ENCODE data around the gene ST6GALNAC3.

The ST6GALNAC3 gene

DNA sequence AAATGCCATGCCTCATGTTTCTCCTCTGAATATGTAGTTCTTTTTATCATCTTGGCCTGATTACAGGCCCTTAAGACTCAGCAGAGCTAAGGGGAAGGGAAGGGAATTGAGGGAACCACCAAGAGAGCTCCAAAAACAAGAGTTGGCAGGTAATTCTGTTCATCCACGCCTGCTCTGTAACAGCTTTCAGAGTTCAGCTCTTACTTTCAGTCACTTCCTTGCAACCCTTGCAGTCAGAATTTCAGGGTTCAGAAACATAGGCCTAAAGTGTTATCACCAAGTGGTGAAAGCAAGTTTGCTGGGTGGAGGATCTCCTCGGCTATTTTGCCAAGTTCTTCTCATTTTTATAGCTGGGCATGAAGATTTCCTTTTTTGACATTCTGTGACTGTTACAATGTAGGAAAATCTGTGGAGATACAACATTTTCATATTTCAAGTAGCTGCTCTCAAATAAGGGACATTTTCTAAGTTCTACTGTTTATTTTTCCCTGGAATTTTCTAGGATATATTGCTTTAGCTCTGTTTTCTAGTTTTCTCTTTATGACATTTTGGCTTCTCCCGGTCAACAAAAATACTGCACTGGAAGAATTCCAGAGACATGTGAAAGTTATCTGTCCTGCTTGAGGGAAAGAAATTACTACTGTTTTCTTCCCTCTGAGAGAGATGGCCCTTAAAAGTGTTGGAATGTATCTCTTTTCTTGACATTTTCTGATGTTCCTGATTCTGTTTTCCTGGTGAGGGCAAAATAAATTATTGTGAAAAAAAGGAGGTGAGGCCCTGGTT, 540.9 kb downstream of the ST6GALNAC3 start:
- no peak for DNase-seq
- no peak overlapping the region for H3K4me3 ChIP-seq
- TF ChIP-seq, protein P1, sequence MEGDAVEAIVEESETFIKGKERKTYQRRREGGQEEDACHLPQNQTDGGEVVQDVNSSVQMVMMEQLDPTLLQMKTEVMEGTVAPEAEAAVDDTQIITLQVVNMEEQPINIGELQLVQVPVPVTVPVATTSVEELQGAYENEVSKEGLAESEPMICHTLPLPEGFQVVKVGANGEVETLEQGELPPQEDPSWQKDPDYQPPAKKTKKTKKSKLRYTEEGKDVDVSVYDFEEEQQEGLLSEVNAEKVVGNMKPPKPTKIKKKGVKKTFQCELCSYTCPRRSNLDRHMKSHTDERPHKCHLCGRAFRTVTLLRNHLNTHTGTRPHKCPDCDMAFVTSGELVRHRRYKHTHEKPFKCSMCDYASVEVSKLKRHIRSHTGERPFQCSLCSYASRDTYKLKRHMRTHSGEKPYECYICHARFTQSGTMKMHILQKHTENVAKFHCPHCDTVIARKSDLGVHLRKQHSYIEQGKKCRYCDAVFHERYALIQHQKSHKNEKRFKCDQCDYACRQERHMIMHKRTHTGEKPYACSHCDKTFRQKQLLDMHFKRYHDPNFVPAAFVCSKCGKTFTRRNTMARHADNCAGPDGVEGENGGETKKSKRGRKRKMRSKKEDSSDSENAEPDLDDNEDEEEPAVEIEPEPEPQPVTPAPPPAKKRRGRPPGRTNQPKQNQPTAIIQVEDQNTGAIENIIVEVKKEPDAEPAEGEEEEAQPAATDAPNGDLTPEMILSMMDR (IDR thresholded peaks at IDR 0.05) = no peak
- H3K27ac ChIP-seq = no peak overlapping the region
- intact Hi-C loops (cut with DNase I; ENCODE audit: low total_unique reads) = no loop called here
- H3K4me1 ChIP-seq = no peaks in the 10 kb centered on the region
- H3K9me3 ChIP-seq = no peaks in the 10 kb centered on the region
- H3K27me3 ChIP-seq = no peaks in the 10 kb centered on the region
- H3K36me3 ChIP-seq = no peaks in the 10 kb centered on the region

DNA sequence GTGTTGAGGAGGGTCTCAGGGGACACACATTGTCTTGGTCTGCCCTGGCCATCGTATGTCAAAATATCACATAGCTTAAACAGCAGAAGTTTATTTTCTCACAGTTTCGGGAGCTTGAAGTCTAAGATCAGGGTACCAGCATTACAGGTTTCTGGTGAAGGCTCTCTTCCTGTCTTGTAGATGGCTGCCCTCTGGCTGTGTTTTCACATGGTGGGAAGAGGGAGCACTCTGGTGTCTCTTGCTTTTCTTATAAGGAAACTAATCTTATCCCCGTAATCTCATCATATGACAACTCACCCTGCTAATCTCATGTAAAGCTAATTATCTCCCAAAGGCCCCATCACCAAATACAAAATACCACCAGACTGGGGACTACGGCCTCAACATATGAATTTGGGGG, 545.8 kb downstream of the ST6GALNAC3 start:
- intact Hi-C loops (cut with DNase I; ENCODE audit: low total_unique reads) = no loop called here
- TF ChIP-seq, protein P1 (IDR thresholded peaks at IDR 0.05) = no peak
- H3K27ac ChIP-seq = no peak overlapping the region
- no peak for DNase-seq
- H3K9me3 ChIP-seq = no peaks in the 10 kb centered on the region
- no peak overlapping the region for H3K4me3 ChIP-seq
- no peaks in the 10 kb centered on the region for H3K4me1 ChIP-seq
- no peaks in the 10 kb centered on the region for H3K36me3 ChIP-seq
- no peaks in the 10 kb centered on the region for H3K27me3 ChIP-seq

DNA sequence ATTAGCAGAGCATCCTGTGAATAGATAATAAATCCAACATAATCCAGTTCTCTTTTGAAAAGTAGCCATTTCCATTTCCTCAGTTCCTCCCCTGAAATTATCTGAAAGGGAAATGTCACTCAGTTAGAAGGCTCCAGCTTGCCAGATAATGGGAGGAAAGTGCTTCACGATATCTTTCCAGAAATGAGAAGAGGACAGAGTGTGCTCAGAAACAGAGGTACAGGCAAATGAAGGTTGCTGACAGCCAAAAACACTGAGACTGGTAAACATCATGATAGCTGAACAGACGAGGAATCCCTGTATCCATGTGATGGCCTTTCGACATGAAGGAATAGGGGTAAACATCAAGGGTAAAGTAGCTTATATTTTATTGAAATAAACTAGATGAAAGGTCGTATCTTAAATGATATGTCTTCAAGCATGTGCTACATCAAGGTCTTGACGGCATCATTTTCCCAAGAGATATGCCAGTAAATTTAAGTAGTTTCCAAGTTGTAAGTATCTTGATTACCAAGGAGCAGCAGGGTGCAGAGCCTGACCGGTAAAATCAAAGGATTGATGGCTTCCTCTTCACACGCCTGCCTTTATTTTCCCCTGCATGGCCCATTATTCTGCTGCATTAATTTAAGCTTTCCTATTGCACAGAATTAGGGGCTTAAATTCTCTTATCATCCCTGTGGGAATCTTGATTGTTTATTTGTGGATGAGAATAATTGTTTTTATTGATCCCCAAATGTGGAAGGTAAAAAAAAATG, 548.4 kb downstream of the ST6GALNAC3 start:
- no peaks in the 10 kb centered on the region for H3K4me1 ChIP-seq
- TF ChIP-seq, protein P1 (IDR thresholded peaks at IDR 0.05) = no peak
- no peak overlapping the region for H3K27ac ChIP-seq
- H3K27me3 ChIP-seq = no peaks in the 10 kb centered on the region
- intact Hi-C loops (cut with DNase I; ENCODE audit: low total_unique reads) = no loop called here
- H3K4me3 ChIP-seq = no peak overlapping the region
- H3K36me3 ChIP-seq = no peaks in the 10 kb centered on the region
- no peak for DNase-seq
- no peaks in the 10 kb centered on the region for H3K9me3 ChIP-seq

DNA sequence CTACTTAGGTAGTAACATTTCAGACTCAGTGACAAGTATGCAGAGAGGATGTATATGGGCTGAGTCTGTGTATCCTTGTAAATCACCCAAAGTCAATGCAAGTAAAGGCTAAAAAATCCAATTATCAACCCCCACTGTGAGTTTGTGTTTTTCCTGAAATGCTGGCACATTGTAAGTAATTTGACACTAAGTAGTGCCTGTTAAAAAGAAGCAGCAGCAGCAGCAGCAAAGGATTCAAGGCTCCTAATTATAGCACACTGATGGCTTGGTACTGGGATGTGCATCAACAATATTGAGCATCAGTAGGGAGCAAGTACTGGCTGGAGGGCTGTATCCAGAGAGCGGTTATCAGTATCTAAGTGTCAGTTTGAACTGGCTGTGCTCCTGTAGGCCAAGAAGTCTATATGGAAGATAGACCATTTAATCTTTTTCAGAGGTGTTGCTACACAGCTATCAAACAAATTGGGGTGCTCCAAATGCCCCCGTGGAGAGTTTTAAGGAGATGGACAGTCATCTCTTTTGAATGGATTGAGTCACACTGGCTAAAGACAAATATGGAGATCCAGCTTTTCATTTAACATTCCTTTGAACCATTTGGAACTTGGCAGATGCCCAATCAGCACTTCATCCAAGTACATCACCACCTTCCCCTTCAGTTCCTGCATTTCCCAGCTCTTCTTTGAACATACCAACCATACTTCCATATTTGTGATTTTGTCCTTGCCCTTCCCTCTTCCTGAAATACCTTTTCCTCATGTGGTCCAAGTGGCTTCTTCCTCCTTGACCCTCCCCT, 551.5 kb downstream of the ST6GALNAC3 start:
- Histone ChIP-seq H3K9me3 (no peaks in the 10 kb centered on the region), H3K4me3 (no peak overlapping the region), H3K4me1 (no peaks in the 10 kb centered on the region), H3K36me3 (no peaks in the 10 kb centered on the region), H3K27ac (no peak overlapping the region), H3K27me3 (no peaks in the 10 kb centered on the region)
- intact Hi-C loops (cut with DNase I; ENCODE audit: low total_unique reads) = no loop called here
- DNase-seq = no peak
- TF ChIP-seq, protein P1 (IDR thresholded peaks at IDR 0.05) = no peak

DNA sequence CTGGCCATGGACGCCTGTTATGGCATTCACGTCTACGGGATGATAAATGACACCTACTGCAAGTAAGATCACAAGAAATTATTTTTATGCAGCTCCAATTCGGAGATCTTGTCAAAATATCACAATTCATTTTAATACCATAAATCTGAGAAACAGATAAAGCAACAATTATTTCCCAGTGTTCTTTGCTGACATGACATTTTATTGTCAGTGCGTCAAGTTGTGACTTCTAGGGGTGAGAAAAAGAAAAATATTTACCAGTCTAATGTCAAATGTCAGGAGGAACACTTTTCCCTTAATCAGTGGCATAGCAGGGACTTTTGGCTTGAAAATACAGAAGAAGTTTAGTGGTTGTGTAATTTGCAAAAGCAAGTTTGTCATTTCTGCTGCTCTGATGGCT, 553.0 kb downstream of the ST6GALNAC3 start:
- Histone ChIP-seq H3K27ac (no peak overlapping the region), H3K4me1 (no peaks in the 10 kb centered on the region), H3K27me3 (no peaks in the 10 kb centered on the region), H3K4me3 (no peak overlapping the region), H3K9me3 (no peaks in the 10 kb centered on the region), H3K36me3 (no peaks in the 10 kb centered on the region)
- TF ChIP-seq, protein P1 (IDR thresholded peaks at IDR 0.05) = no peak
- intact Hi-C loops (cut with DNase I; ENCODE audit: low total_unique reads) = no loop called here
- no peak for DNase-seq

Measured in tibial artery (tissue), 4 donors.